ENCODE data around the gene CSTPP1.

CSTPP1 gene

DNA sequence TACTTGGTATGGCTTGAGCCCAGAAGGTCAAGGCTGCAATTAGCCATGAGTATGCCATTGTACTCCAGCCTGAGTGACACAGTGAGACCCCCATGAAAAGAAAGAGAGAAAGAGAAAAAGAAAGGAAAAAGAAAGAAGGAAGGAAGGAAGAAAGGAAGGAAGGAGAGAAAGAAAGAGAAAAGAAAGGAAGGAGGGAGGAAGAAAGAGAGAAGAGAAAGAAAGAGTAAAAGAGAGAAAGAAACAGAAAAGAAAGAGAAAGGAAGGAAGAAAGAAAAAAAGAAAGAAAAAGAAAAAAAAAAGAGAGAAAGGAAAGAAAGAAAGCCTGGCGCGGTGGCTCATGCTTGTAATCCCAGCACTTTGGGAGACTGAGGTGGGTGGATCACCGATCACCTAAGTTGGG, 77.5 kb downstream of the CSTPP1 start:
- no peaks in the 10 kb centered on the region for H3K27me3 ChIP-seq (ENCODE audit: insufficient read depth, low read length)
- no peaks in the 10 kb centered on the region for H3K36me3 ChIP-seq (ENCODE audit: insufficient read depth, low read length)
- no peak overlapping the region for H3K4me3 ChIP-seq (ENCODE audit: low read length)
- H3K9ac ChIP-seq (ENCODE audit: low read depth, low read length) = no peak overlapping the region
- H3K9me3 ChIP-seq (ENCODE audit: insufficient read depth, low read depth, low read length) = no peaks in the 10 kb centered on the region
- no peaks in the 10 kb centered on the region for H3K4me1 ChIP-seq (ENCODE audit: insufficient read depth, low read length)
- no peak overlapping the region for H3K27ac ChIP-seq (ENCODE audit: low read depth, low read length)
- 96% methylated on average over 3 of the region's 3 CpGs for WGBS

DNA sequence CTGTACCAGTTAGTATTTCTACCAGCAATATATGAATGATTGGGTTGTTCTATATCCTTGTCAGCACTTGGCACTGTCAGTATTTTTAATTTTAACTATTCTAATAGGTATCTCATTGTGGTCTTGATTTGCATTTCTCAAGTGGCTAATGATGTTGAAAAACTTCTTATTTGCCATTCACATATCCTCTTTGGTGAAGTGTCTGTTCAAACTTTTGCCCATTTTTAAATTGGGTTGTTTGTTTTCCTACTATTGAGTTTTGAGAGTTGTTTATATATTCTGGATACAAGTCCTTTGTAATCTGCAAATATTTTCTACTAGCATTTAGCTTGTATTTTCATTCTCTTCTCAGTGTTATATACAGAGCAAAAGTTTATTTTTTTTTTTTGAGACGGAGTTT, 82.1 kb downstream of the CSTPP1 start:
- H3K9me3 ChIP-seq (ENCODE audit: insufficient read depth, low read depth, low read length) = no peaks in the 10 kb centered on the region
- no peak overlapping the region for H3K27ac ChIP-seq (ENCODE audit: low read depth, low read length)
- peaks cover 27% of the 10 kb centered on the region for H3K4me1 ChIP-seq (ENCODE audit: insufficient read depth, low read length)
- H3K27me3 ChIP-seq (ENCODE audit: insufficient read depth, low read length) = no peaks in the 10 kb centered on the region
- 100% methylated on average over 1 of the region's 1 CpG for WGBS
- no peak overlapping the region for H3K9ac ChIP-seq (ENCODE audit: low read depth, low read length)
- H3K36me3 ChIP-seq (ENCODE audit: insufficient read depth, low read length) = no peaks in the 10 kb centered on the region
- no peak overlapping the region for H3K4me3 ChIP-seq (ENCODE audit: low read length)

DNA sequence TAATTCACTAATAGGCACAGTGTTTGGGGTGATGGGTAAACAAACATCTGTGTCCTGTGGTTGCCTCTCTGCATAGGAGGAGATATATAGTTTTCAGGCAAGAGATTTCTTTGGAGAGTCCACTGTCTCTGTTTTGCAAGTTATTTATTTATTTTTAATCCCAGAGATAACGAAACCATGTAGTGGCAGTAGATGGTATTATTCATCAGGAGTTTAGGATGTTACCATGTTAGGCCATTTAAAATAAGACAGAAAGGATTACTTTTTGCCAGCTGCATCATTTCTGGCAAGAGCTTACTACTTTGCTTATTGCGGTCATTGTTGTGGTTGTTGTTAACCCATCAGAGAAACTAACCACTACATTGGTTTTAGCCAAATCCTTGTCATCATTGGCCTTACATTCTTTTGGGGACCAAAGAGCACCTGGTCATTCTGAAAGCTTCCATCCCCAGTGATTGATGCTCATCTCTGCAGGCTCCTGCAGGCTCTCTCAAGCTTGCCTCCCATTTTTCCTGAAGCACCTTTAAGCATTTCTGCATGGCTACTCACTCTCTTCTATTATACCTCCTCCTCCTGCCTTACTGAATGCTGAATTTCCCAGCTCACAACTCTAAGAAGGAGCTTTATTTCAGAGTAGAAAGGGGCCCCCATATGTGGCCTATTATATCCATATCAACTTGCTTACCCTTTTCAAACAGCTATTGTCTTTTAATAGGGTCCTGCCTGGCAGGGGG, 84.4 kb downstream of the CSTPP1 start:
- Histone ChIP-seq H3K27me3 (ENCODE audit: insufficient read depth, low read length) (no peaks in the 10 kb centered on the region), H3K4me3 (ENCODE audit: low read length) (no peak overlapping the region), H3K9ac (ENCODE audit: low read depth, low read length) (no peak overlapping the region), H3K36me3 (ENCODE audit: insufficient read depth, low read length) (no peaks in the 10 kb centered on the region), H3K27ac (ENCODE audit: low read depth, low read length) (peak overlapping the region; percentile 67; the same call in 1 of the 2 replicates), H3K9me3 (ENCODE audit: insufficient read depth, low read depth, low read length) (no peaks in the 10 kb centered on the region), H3K4me1 (ENCODE audit: insufficient read depth, low read length) (peaks cover 29% of the 10 kb centered on the region)
- WGBS = 100% methylated on average over 2 of the region's 2 CpGs

DNA sequence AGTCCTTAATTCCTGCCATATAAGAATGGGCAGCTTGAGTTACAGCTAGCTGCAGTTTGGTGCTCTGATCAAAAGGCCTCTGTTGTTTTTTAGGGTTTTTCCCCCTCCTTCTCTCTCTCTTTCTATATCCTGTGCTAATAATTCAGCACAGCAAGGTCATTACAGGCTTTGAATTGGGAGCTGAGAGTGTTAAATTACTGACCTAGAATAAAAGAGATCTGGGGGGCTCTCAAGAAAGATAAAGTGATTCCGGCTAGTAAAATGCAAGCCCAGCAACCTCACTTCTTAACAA, 84.9 kb downstream of the CSTPP1 start:
- Histone ChIP-seq H3K9me3 (ENCODE audit: insufficient read depth, low read depth, low read length) (no peaks in the 10 kb centered on the region), H3K4me1 (ENCODE audit: insufficient read depth, low read length) (peaks cover 32% of the 10 kb centered on the region), H3K27me3 (ENCODE audit: insufficient read depth, low read length) (no peaks in the 10 kb centered on the region), H3K36me3 (ENCODE audit: insufficient read depth, low read length) (no peaks in the 10 kb centered on the region), H3K27ac (ENCODE audit: low read depth, low read length) (peak overlapping the region; percentile 67; the same call in 1 of the 2 replicates), H3K9ac (ENCODE audit: low read depth, low read length) (no peak overlapping the region), H3K4me3 (ENCODE audit: low read length) (no peak overlapping the region)
- 100% methylated on average over 1 of the region's 1 CpG for WGBS

DNA sequence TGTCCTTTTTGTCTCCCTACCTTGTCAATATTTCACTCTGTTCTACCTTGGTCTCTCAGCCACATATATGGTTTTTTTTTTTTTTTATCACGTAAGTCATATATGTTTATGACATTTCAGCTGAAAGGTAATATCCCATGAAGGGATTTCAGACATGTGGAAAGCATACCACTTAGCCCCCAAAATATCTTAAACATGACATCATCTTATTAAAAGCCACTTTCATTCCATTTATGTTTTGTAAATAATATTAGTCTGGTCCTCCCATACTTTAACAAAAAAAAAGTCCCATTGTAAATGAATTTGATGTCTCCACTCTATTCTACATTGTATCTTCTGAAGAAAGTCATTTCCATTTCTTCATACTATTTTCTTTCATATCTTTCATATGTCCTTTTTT, 85.4 kb downstream of the CSTPP1 start:
- Histone ChIP-seq H3K4me1 (ENCODE audit: insufficient read depth, low read length) (peaks cover 32% of the 10 kb centered on the region), H3K4me3 (ENCODE audit: low read length) (no peak overlapping the region), H3K27me3 (ENCODE audit: insufficient read depth, low read length) (no peaks in the 10 kb centered on the region), H3K9me3 (ENCODE audit: insufficient read depth, low read depth, low read length) (no peaks in the 10 kb centered on the region), H3K36me3 (ENCODE audit: insufficient read depth, low read length) (no peaks in the 10 kb centered on the region), H3K9ac (ENCODE audit: low read depth, low read length) (no peak overlapping the region), H3K27ac (ENCODE audit: low read depth, low read length) (peak overlapping the region; percentile 67; the same call in 1 of the 2 replicates)
- no CpG with 5 or more reads among the region's 1 CpG for WGBS

DNA sequence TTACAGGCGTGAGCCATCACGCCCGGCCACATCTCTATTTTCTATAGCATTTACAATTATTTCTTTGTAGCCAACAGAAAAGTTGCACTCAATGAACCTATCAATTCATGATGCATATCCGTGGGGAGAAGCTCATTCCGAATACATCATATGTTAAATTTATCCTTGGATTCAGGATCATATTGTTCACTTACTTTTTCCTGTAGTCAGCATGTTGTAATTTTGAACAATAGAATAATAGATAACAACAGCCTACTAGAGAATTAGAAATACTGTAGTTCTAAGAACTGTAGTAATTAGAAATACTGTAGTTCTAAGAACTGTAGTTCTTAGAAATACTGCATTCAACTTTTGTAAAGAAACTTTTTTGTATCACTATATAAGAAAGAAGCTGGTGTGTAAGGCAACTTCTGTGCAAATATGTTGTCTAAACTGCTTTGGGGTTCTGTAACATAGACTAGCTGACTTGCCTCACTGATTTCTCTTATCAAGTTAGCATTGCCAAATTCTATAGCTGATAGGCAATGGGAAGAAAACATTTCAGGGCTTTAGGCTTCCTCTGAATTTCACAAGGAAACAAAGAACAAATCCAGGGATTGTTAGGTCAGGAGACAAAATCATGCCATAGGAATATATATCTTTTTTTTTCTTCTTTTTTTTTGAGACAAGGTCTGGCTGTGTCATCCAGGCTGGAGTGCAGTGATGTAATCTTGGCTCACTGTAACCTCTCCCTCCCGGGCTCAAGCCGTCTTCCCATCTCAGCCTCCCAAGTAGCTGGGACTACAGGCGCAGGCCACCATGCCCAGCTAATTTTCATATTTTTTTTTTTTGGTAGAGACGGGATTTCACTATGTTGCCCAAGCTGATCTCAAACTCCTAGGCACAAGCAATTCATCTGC, 91.9 kb downstream of the CSTPP1 start:
- no peak overlapping the region for H3K4me3 ChIP-seq (ENCODE audit: low read length)
- no peaks in the 10 kb centered on the region for H3K9me3 ChIP-seq (ENCODE audit: insufficient read depth, low read depth, low read length)
- H3K27me3 ChIP-seq (ENCODE audit: insufficient read depth, low read length) = no peaks in the 10 kb centered on the region
- 94% methylated on average over 8 of the region's 9 CpGs for WGBS
- no peak overlapping the region for H3K27ac ChIP-seq (ENCODE audit: low read depth, low read length)
- H3K36me3 ChIP-seq (ENCODE audit: insufficient read depth, low read length) = no peaks in the 10 kb centered on the region
- H3K4me1 ChIP-seq (ENCODE audit: insufficient read depth, low read length) = peaks cover 7% of the 10 kb centered on the region; the same call in 1 of the 2 replicates
- no peak overlapping the region for H3K9ac ChIP-seq (ENCODE audit: low read depth, low read length)

DNA sequence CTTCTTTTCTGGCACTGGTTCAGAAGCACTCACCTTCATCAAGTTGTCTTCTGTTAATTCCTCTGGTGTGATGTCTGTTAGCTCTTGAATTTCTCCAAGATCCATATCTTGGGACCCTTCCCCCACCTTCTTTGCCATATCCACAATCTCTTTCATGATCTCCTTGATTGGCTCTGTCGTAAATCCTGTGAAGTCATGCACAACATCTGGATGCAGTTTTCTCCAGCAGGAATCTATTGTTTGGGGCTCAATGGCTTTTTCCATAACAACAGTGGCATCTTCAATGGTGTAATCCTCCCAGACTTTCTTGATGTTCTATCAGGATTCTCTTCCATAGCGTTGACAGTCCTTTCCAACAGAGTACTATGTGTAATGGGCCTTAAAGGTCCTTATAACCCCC, 96.9 kb downstream of the CSTPP1 start:
- Histone ChIP-seq H3K9me3 (ENCODE audit: insufficient read depth, low read depth, low read length) (no peaks in the 10 kb centered on the region), H3K4me1 (ENCODE audit: insufficient read depth, low read length) (0 out of 2 replicates have a peak, but pooled peaks cover 3% of the 10 kb centered on the region), H3K27ac (ENCODE audit: low read depth, low read length) (no peak overlapping the region), H3K36me3 (ENCODE audit: insufficient read depth, low read length) (no peaks in the 10 kb centered on the region), H3K9ac (ENCODE audit: low read depth, low read length) (no peak overlapping the region), H3K27me3 (ENCODE audit: insufficient read depth, low read length) (no peaks in the 10 kb centered on the region), H3K4me3 (ENCODE audit: low read length) (no peak overlapping the region)
- WGBS = 59% methylated on average over 2 of the region's 2 CpGs

DNA sequence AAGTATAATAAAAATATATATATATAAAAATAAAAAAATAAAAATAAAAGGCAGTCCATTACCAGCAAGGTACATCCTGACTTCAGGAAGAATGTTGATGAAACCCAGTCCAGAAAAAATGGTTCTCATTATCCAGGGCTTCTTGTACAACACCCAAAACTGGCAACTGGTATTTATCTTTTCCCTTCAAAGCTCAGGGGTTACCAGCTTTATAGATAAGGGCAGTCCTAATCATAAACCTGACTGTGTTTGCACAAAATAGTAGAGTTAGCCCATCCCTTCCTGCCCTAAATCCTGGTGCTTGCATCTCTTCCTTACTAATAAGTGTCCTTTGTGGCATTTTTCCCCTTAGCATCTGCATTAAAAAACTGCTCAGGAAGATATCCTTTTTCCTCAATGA, 97.5 kb downstream of the CSTPP1 start:
- Histone ChIP-seq H3K9ac (ENCODE audit: low read depth, low read length) (no peak overlapping the region), H3K36me3 (ENCODE audit: insufficient read depth, low read length) (no peaks in the 10 kb centered on the region), H3K9me3 (ENCODE audit: insufficient read depth, low read depth, low read length) (no peaks in the 10 kb centered on the region), H3K27ac (ENCODE audit: low read depth, low read length) (no peak overlapping the region), H3K4me3 (ENCODE audit: low read length) (no peak overlapping the region), H3K4me1 (ENCODE audit: insufficient read depth, low read length) (0 out of 2 replicates have a peak, but pooled peaks cover 3% of the 10 kb centered on the region), H3K27me3 (ENCODE audit: insufficient read depth, low read length) (no peaks in the 10 kb centered on the region)

DNA sequence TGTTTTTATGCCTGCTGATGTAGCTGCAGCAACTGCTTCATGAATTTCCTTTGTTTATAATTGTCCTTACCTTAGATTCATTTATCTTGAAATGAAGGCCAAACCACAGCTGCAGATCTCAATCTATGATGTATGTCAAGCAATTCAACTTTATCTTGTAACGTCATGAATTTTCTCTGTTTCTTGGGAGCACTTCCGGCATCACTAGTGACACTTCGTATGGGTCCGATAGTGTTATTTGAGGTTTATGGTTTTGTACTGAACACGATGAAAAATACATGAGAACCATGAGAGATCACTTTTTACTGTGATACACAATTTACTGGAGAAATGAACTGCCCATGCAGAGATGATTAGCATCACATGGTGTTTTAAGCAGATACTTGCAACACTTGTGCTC, 98.5 kb downstream of the CSTPP1 start:
- H3K9ac ChIP-seq (ENCODE audit: low read depth, low read length) = no peak overlapping the region
- H3K4me1 ChIP-seq (ENCODE audit: insufficient read depth, low read length) = 0 out of 2 replicates have a peak, but pooled peaks cover 3% of the 10 kb centered on the region
- no peaks in the 10 kb centered on the region for H3K27me3 ChIP-seq (ENCODE audit: insufficient read depth, low read length)
- no peaks in the 10 kb centered on the region for H3K9me3 ChIP-seq (ENCODE audit: insufficient read depth, low read depth, low read length)
- H3K4me3 ChIP-seq (ENCODE audit: low read length) = no peak overlapping the region
- H3K27ac ChIP-seq (ENCODE audit: low read depth, low read length) = no peak overlapping the region
- no peaks in the 10 kb centered on the region for H3K36me3 ChIP-seq (ENCODE audit: insufficient read depth, low read length)
- 97% methylated on average over 5 of the region's 5 CpGs for WGBS

DNA sequence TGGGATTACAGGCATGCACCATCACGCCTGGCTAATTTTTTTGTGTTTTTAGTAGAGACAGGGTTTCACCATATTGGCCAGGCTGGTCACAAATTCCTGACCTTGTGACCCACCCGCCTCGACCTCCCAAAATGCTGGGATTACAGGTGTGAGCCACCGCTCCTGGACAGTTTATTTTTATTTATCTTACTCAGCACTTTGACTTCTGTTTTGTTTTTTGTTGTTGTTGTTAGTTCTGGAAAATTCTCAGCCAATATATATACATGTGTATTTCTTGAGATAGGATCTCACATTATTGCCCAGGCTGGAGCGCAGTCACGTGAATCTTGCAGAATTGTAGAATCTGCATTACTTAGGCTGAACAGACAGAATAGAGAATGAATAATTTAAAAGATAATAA, 107.6 kb downstream of the CSTPP1 start:
- Histone ChIP-seq H3K9ac (ENCODE audit: low read depth, low read length) (no peak overlapping the region), H3K27me3 (ENCODE audit: insufficient read depth, low read length) (no peaks in the 10 kb centered on the region), H3K36me3 (ENCODE audit: insufficient read depth, low read length) (no peaks in the 10 kb centered on the region), H3K27ac (ENCODE audit: low read depth, low read length) (no peak overlapping the region), H3K4me1 (ENCODE audit: insufficient read depth, low read length) (no peaks in the 10 kb centered on the region), H3K4me3 (ENCODE audit: low read length) (no peak overlapping the region), H3K9me3 (ENCODE audit: insufficient read depth, low read depth, low read length) (no peaks in the 10 kb centered on the region)
- 96% methylated on average over 6 of the region's 6 CpGs for WGBS

DNA sequence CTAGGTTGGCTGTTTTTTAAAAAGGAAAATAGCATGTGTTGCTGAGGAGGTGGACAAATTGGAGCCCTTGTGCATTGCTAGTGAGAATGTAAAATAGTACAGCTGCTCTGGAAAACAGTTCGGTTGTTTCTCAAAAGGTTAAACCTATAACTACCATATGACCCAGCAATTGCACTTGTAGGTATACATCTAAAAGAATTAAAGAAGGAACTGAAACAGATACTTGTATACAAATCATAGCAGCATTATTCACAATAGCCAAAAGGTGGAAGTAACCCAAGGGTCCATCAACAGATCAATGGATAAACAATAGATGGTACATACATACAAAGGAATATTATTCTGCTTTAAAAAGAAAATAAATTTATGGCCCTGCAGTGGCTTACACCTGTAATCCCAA, 111.4 kb downstream of the CSTPP1 start:
- H3K36me3 ChIP-seq (ENCODE audit: insufficient read depth, low read length) = no peaks in the 10 kb centered on the region
- H3K27me3 ChIP-seq (ENCODE audit: insufficient read depth, low read length) = no peaks in the 10 kb centered on the region
- H3K27ac ChIP-seq (ENCODE audit: low read depth, low read length) = no peak overlapping the region
- WGBS = 100% methylated on average over 1 of the region's 1 CpG
- no peaks in the 10 kb centered on the region; the same call in 1 of the 2 replicates for H3K4me1 ChIP-seq (ENCODE audit: insufficient read depth, low read length)
- H3K9ac ChIP-seq (ENCODE audit: low read depth, low read length) = no peak overlapping the region
- no peak overlapping the region for H3K4me3 ChIP-seq (ENCODE audit: low read length)
- H3K9me3 ChIP-seq (ENCODE audit: insufficient read depth, low read depth, low read length) = no peaks in the 10 kb centered on the region

Data from HUES64 (cell line).